ENCODE results near the gene MAP4.

DNA sequence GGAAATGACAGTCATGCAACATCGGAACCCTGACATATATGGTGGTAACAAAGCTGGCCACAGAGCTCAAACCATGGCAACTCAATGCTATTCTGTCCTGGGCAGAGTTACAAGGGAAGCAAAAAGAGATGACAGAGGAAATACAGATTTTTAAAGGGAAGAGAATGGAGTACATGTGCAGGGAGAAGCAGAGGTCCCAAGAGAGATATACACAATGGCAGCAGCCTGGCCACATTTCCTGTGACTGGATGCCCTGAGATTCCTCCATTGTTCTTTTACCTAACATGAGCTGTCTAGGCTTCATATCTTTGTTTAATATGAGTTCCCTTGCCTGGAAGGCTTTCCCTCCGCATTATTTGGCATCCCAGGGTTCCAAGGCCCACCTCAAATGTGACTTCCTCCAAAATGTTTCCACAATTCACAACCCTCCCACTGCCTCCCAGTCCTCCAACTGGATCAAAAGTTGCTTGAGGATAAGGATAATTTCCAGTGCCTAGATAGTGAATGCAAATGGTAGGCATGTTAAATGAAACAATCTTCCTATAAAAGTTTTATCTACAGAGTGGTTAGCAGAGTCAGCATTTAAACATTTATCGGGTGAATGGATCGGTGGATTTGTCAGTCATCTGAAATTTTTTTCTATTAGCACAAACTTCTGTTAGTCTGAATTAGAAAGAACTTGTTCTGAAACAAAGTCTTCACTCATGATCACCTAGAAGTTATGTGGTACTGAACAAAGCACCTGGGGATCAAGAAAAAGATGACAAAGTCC, 127.0 kb downstream of the MAP4 start:
- TF ChIP-seq CTCF (IDR thresholded peaks at IDR 0.05; ENCODE audit: low read depth, low read length, poor library complexity, severe bottlenecking): no peak
- no peak for TF ChIP-seq EZH2phosphoT487 (IDR thresholded peaks at IDR 0.05; ENCODE audit: borderline replicate concordance, low read length)
